ENCODE measurements around the gene CCDC15.

CCDC15 gene

GRCh38 chr11:125082611-125083311, 128.8 kb downstream of the CCDC15 start:
- no peak for TF ChIP-seq CTCF (IDR thresholded peaks at IDR 0.05; ENCODE audit: low read depth, low read length)
- H3K4me3 ChIP-seq (ENCODE audit: low read depth, low read length): no peak overlapping the region

GRCh38 chr11:125083312-125084056, 129.5 kb downstream of the CCDC15 start:
- H3K4me3 ChIP-seq (ENCODE audit: low read depth, low read length): no peak overlapping the region
- TF ChIP-seq CTCF (IDR thresholded peaks at IDR 0.05; ENCODE audit: low read depth, low read length): no peak

GRCh38 chr11:125084057-125084416, 130.0 kb downstream of the CCDC15 start:
- no peak for TF ChIP-seq CTCF (IDR thresholded peaks at IDR 0.05; ENCODE audit: low read depth, low read length)

GRCh38 chr11:125084761-125085231, 130.8 kb downstream of the CCDC15 start:
- H3K4me3 ChIP-seq (ENCODE audit: low read depth, low read length): no peak overlapping the region
- no peak for TF ChIP-seq CTCF (IDR thresholded peaks at IDR 0.05; ENCODE audit: low read depth, low read length)

More at GRCh38 chr11:125084057-125084416, 130.0 kb downstream of the CCDC15 start:
- no peak overlapping the region for H3K4me3 ChIP-seq (ENCODE audit: low read depth, low read length)

- TF ChIP-seq CTCF (IDR thresholded peaks at IDR 0.05; ENCODE audit: low read depth, low read length): no peak
- no peak overlapping the region for H3K4me3 ChIP-seq (ENCODE audit: low read depth, low read length)
Observed at GRCh38 chr11:125085301-125086081, 131.5 kb downstream of the CCDC15 start.

- TF ChIP-seq CTCF (IDR thresholded peaks at IDR 0.05; ENCODE audit: low read depth, low read length): no peak
- no peak overlapping the region for H3K4me3 ChIP-seq (ENCODE audit: low read depth, low read length)
Observed at GRCh38 chr11:125086633-125087296, 132.8 kb downstream of the CCDC15 start.
